ENCODE data around the gene KIF2C. TPM values are rescaled to one million over a fixed set of nuclear protein-coding genes. Genes with fewer than 3 reads are reported as not detected.
"Not testable (repeated sequence)": the region's sequence is repeated elsewhere in the genome, so short reads cannot be mapped to it uniquely, and the experiment has no call there.

The KIF2C gene
- total RNA-seq, 3 donors from 2014 or later: 2.7 to 15.0 (median 4.1) TPM

DNA sequence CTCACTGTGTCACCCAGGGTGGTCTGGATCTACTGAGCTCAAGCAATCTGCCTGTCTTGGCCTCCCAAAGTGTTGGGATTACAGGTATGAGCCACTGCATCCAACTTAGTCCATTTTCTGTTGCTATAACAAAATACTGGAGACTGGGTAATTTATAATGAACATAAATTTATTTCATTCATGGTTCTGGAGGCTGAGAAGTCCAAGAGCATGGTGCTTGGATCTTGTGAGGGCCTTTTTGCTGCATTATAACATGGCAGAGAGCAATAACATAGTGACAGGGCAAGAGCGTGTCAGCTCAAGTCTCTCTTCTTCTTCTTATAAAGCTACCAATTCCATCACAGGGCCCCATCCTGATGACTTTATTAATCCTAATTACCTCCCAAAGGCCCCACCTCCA lies 3.6 kb upstream of the KIF2C start:
- DNase-seq (no peak), ATAC-seq (no peak)
- intact Hi-C loops (cut with DNase I, micrococcal nuclease): no loop called here
- no peaks in the 10 kb centered on the region for H3K36me3 ChIP-seq (ENCODE audit: low read depth)
- H3K4me3 ChIP-seq: no peak overlapping the region
- no peaks in the 10 kb centered on the region for H3K9me3 ChIP-seq
- H3K4me1 ChIP-seq (ENCODE audit: low read depth): peaks cover 5% of the 10 kb centered on the region
- TF ChIP-seq, protein P1, sequence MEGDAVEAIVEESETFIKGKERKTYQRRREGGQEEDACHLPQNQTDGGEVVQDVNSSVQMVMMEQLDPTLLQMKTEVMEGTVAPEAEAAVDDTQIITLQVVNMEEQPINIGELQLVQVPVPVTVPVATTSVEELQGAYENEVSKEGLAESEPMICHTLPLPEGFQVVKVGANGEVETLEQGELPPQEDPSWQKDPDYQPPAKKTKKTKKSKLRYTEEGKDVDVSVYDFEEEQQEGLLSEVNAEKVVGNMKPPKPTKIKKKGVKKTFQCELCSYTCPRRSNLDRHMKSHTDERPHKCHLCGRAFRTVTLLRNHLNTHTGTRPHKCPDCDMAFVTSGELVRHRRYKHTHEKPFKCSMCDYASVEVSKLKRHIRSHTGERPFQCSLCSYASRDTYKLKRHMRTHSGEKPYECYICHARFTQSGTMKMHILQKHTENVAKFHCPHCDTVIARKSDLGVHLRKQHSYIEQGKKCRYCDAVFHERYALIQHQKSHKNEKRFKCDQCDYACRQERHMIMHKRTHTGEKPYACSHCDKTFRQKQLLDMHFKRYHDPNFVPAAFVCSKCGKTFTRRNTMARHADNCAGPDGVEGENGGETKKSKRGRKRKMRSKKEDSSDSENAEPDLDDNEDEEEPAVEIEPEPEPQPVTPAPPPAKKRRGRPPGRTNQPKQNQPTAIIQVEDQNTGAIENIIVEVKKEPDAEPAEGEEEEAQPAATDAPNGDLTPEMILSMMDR (IDR thresholded peaks at IDR 0.05): no peak

DNA sequence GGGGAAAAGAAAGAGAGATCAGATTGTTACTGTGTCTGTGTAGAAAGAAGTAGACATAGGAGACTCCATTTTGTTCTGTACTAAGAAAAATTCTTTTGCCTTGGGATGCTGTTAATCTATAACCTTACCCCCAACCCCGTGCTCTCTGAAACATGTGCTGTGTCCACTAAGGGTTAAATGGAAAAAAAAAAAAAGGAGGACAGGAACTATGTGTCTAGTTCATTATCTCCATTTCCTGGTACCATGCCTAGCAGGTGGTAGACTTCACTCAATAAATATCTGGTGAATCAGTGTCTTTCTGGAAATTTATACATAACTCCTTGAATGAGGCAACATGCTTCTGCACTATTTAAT lies 707 bp upstream of the KIF2C start:
- H3K36me3 ChIP-seq (ENCODE audit: low read depth); intact Hi-C loops (cut with DNase I, micrococcal nuclease); ATAC-seq; H3K4me3 ChIP-seq; H3K4me1 ChIP-seq (ENCODE audit: low read depth); H3K9me3 ChIP-seq; DNase-seq: not testable (repeated sequence)

DNA sequence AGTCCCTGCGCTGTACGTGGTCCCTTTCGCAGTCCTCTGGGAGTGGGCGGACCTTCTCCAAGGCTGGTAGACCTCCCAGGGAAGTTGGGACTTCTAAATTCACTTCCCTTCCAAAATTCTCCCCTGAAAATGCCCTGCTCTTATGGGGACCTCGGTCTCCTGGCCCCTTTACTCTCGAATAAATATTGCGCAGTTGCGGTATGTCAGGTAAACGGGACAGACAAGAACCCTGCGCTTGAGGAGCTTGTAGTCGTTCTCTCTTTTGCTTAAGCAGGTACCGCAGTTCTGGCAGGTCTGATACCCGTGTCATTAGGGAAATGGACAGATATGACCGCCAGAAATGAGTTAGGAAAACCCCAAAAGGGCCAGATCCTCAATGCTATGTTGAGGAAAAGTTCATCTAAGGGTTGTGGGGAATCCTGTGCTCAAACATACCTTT lies 561 bp downstream of the KIF2C start:
- Histone ChIP-seq H3K4me3 (no peak overlapping the region), H3K9me3 (no peaks in the 10 kb centered on the region), H3K4me1 (ENCODE audit: low read depth) (peaks cover 5% of the 10 kb centered on the region), H3K36me3 (ENCODE audit: low read depth) (no peaks in the 10 kb centered on the region)
- TF ChIP-seq, protein P1 (IDR thresholded peaks at IDR 0.05): no peak
- intact Hi-C loops (cut with DNase I, micrococcal nuclease): no loop called here
- DNase-seq: no peak
- ATAC-seq: peak; percentile 23

DNA sequence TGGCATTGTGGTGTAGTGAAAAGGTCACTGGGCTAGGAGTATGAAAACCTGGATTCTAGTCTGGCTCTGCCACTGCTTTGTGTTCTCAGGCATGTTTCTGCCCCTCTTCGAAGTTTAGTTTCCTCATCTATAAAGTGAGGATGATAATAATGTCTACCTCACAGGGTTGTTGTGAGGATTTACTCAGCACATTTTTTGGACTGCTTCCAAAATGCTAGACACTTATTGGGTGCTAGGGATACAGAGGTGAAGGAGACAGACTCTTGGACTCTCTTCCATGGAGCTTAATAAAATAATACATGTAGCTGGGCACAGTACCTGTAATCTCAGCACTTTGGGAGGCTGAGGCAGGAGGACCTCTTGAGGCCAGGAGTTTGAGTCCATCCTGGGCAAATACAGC lies 3.6 kb downstream of the KIF2C start:
- no peaks in the 10 kb centered on the region for H3K9me3 ChIP-seq
- DNase-seq (no peak), ATAC-seq (no peak)
- intact Hi-C loops (cut with DNase I, micrococcal nuclease): no loop called here
- no peaks in the 10 kb centered on the region for H3K36me3 ChIP-seq (ENCODE audit: low read depth)
- no peak overlapping the region for H3K4me3 ChIP-seq
- H3K4me1 ChIP-seq (ENCODE audit: low read depth): peaks cover 5% of the 10 kb centered on the region
- TF ChIP-seq, protein P1 (IDR thresholded peaks at IDR 0.05): no peak

DNA sequence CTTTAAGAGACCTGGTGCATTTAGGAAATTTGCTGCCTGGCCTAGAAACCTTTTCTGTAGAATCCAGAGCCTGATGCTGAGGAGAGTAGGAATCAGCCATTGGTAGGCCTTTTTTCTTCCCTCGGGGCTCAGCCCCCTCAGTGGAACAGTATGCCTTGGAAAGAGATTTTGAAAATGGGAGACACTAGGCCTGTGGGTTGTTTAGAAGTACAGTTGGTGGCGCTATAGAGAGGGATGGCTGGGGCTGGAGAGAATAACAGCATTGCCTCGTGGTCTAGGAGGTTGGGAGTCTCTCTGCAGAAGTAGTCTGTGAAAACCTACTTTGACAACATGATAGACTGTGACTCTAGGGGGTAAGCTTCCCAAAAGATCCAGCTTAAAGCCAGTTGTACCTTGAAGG lies 8.2 kb downstream of the KIF2C start:
- no peak for ATAC-seq

DNA sequence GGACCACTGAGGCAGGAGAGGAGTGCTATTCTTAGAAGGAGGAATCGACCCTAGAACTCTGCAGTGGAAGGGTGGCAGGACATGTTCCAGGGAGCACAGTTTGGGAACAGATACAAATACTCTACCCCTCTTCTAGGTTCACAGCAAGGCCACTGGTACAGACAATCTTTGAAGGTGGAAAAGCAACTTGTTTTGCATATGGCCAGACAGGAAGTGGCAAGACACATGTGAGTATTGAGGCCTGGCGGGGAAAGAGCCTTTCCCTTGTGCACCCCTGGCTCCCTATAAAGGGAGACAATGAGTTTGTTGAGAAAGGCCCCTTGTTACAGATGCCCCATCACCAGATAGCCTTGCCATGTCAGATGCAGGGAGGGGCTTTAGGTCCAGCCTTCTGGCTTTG lies 17.8 kb downstream of the KIF2C start:
- Histone ChIP-seq H3K36me3 (ENCODE audit: low read depth) (no peaks in the 10 kb centered on the region), H3K4me3 (no peak overlapping the region), H3K4me1 (ENCODE audit: low read depth) (no peaks in the 10 kb centered on the region), H3K9me3 (no peaks in the 10 kb centered on the region)
- intact Hi-C loops (cut with DNase I, micrococcal nuclease): no loop called here
- DNase-seq (no peak), ATAC-seq (no peak)
- TF ChIP-seq, protein P1 (IDR thresholded peaks at IDR 0.05): no peak

More for the DNA sequence above, 8.2 kb downstream of the KIF2C start:
- H3K36me3 ChIP-seq (ENCODE audit: low read depth): no peaks in the 10 kb centered on the region
- TF ChIP-seq, protein P1 (IDR thresholded peaks at IDR 0.05): no peak
- H3K9me3 ChIP-seq: no peaks in the 10 kb centered on the region
- no peak for DNase-seq
- intact Hi-C loops (cut with DNase I, micrococcal nuclease): no loop called here
- no peaks in the 10 kb centered on the region for H3K4me1 ChIP-seq (ENCODE audit: low read depth)
- no peak overlapping the region for H3K4me3 ChIP-seq
